Upper lobe of right lung (tissue), 1 donor: ENCODE results near the gene SPATC1L. TPM values are rescaled to one million over a fixed set of nuclear protein-coding genes. Genes with fewer than 3 reads are reported as not detected.

Source experiments
- ATAC-seq: fragments of 200-7000 bp; cut with Tn5 transposase; one replicate; pipeline ENCODE4 v1.9.1; 2020; ENCODE audit warnings: mild to moderate bottlenecking, moderate library complexity
- DNase-seq: peaks from one replicate; pipeline ENCODE4 v3.0.0-alpha.2; 2020
- H3K27ac ChIP-seq: fragments of 200-600 bp; one replicate; pipeline ENCODE4 v1.8.0; 2022
- H3K27me3 ChIP-seq: fragments of 200-600 bp; one replicate; pipeline ENCODE4 v1.8.0; 2022; ENCODE audit warnings: mild to moderate bottlenecking
- H3K36me3 ChIP-seq: fragments of 200-600 bp; one replicate; pipeline ENCODE4 v1.8.0; 2022
- H3K4me1 ChIP-seq: fragments of 200-600 bp; one replicate; pipeline ENCODE4 v1.8.0; 2022
- H3K4me3 ChIP-seq: fragments of 200-600 bp; one replicate; pipeline ENCODE4 v1.8.0; 2022; ENCODE audit warnings: mild to moderate bottlenecking
- H3K9me3 ChIP-seq: fragments of 200-600 bp; one replicate; pipeline ENCODE4 v1.8.0; 2022
- intact Hi-C: fragments of 100-400 bp; cut with DNase I; formaldehyde crosslinking; loops from one replicate; pipeline ENCODE4 v1.11.0; 2022
- total RNA-seq: library from RNA; stranded (reverse); fragmentation: NEBNext Ultra II Directional; extraction: Animal tissue kit (Norgen Biotek cat#: 25700); gene quantifications from one replicate; pipeline ENCODE4 v1.2.1, GENCODE V29; 2021
- TF ChIP-seq, protein P1 (sequence below): fragments of 200-600 bp; IDR thresholded peaks from one replicate; pipeline ENCODE4 v1.8.0; 2022; ENCODE audit warnings: antibody characterized with exemption
- donor health status: DM: no; HTN: yes; CAD: no; lungs with severe emphysema.

The SPATC1L gene
- total RNA-seq, 1 donor from 2014 or later, result 4.7 TPM

DNA sequence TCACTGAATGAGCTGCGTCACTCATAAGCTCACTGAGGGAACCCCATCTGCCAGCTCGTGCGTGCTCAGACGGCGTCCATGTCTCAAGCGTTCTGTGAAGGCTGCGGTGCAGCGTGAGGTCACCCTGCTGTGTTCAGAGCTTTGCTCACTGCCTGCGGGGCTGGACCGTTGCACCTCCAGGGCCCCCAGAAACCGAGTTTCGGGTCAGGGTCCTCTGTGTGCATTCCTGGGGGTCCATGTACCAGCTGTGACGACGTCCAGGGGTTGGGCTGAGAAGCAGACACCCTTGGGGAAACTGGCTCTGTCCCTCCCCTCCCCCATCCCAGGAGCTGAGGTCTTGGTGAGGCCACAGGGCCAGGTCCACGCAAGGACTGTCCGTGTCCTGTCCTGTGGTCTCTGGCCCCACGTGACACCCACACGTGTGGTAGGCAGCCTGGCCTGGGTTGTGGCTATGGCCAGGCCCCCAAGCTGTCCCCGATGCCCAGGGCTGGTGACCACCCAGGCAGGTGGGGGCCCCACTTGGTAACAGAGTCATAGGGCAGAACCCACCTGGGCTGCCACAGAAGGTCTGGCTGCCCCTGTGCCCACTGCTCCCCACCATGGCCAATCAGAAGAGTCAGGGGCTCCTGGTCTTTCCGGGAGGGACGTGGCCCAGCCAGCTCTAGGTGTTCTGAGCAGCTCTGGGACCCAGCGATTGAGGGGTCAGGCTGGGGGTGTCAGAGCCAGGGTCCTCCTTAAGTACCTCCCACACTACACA lies 53.2 kb downstream of the SPATC1L start:
- Histone ChIP-seq H3K4me1 (no peaks in the 10 kb centered on the region), H3K4me3 (no peak overlapping the region), H3K27ac (no peak overlapping the region), H3K27me3 (no peaks in the 10 kb centered on the region), H3K36me3 (peaks cover 2% of the 10 kb centered on the region), H3K9me3 (no peaks in the 10 kb centered on the region)
- intact Hi-C loops, result no loop called here
- DNase-seq (no peak), ATAC-seq (no peak)
- TF ChIP-seq, protein P1, sequence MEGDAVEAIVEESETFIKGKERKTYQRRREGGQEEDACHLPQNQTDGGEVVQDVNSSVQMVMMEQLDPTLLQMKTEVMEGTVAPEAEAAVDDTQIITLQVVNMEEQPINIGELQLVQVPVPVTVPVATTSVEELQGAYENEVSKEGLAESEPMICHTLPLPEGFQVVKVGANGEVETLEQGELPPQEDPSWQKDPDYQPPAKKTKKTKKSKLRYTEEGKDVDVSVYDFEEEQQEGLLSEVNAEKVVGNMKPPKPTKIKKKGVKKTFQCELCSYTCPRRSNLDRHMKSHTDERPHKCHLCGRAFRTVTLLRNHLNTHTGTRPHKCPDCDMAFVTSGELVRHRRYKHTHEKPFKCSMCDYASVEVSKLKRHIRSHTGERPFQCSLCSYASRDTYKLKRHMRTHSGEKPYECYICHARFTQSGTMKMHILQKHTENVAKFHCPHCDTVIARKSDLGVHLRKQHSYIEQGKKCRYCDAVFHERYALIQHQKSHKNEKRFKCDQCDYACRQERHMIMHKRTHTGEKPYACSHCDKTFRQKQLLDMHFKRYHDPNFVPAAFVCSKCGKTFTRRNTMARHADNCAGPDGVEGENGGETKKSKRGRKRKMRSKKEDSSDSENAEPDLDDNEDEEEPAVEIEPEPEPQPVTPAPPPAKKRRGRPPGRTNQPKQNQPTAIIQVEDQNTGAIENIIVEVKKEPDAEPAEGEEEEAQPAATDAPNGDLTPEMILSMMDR, result no peak

DNA sequence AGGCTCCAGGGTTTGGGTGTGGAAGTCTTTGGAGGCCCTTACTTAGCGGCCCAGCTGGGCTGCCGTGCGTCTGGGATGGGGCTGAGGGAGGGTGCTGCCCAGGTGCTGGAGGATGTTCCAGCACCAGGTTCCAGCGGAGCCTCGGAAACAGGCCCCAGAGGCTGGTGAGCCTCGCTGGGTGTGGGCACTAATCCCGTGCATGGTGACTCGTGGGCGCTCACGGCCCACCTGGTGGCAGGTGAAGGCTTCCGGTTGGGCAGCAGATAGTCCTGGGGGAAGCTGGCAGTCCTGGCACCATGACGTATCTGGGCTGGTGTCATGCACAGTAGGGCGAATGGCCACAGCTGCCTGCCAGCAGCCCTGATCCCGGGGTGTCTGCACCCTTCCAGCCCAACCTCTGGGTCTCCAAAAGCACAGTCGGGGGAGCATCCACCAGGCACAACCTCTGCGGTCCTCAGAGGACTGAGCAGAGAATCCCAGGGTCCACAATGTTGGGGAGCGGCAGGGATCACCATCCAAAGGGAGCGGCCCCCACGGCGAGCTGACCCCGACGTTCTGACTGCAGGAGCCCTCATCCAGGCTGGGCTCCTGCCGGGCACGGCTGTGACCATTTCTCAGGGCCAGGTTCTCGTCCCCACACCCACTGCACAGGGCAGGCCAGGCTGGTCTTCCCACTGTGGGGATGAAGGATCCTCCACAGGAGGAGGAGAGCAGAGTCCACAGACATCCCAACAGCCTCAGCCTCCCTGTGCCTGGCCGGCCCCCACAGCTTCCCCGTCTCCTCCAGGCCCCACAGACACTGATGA lies 54.2 kb downstream of the SPATC1L start:
- Histone ChIP-seq H3K4me1 (no peaks in the 10 kb centered on the region), H3K27ac (no peak overlapping the region), H3K9me3 (no peaks in the 10 kb centered on the region), H3K36me3 (peaks cover 8% of the 10 kb centered on the region), H3K27me3 (no peaks in the 10 kb centered on the region), H3K4me3 (no peak overlapping the region)
- DNase-seq (no peak), ATAC-seq (no peak)
- intact Hi-C loops, result no loop called here
- TF ChIP-seq, protein P1, result no peak

- Histone ChIP-seq H3K36me3 (peaks cover 8% of the 10 kb centered on the region), H3K27me3 (no peaks in the 10 kb centered on the region), H3K4me3 (no peak overlapping the region), H3K4me1 (no peaks in the 10 kb centered on the region), H3K27ac (no peak overlapping the region), H3K9me3 (no peaks in the 10 kb centered on the region)
- ATAC-seq (no peak), DNase-seq (peak; percentile 57)
- TF ChIP-seq, protein P1, result no peak
- intact Hi-C loops, result no loop called here
Observed at GRCh38 chr21:46128933-46129571, 55.2 kb downstream of the SPATC1L start.

DNA sequence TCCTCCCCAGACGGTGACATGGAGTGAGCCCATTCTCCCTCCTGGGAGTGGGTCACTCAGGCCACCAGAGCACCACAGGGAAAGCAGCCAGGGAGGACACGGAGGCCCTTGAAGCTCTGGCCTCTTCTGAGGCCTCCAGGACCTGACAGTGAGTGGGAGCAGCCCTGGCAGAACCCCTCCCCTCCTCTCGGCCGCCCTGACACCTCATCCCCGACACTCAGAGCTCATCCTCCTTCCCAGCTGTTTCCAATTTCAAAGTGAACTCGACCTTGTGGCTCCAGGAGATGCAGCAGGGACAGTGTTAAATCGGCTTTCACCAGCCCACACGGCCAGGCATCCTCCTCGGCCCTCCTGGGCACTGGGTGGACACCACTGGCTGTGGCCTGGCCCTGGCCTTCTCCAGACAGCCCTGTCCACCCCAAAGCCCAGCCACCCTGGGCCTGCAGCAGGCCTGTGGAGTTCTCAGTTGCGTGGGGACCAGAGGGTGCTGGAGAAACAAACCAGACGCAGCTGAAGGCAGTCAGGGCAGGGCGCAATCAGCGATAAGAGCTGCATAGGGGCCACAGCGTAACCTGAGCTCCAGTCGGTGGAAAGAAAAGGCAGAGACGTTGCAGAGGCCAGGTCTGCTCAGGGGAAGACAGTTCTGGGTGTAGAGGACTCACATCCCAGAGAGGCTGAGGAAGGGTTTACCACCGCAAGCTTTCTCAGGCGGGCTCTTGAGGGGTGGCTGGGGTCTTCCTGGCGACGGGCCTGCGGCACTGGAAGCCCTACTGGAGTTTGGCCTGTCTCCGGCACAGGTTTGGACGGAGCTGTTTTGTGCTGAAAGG lies 55.9 kb downstream of the SPATC1L start:
- ATAC-seq (no peak), DNase-seq (peak; percentile 57)
- TF ChIP-seq, protein P1, result no peak
- H3K4me3 ChIP-seq, result no peak overlapping the region
- no peak overlapping the region for H3K27ac ChIP-seq
- peaks cover 8% of the 10 kb centered on the region for H3K36me3 ChIP-seq
- intact Hi-C loops, result no loop called here
- H3K4me1 ChIP-seq, result no peaks in the 10 kb centered on the region
- H3K27me3 ChIP-seq, result no peaks in the 10 kb centered on the region
- H3K9me3 ChIP-seq, result no peaks in the 10 kb centered on the region
